ENCODE data around the gene STOML3.

The STOML3 gene
- long read RNA-seq: 0 reads

GRCh38 chr13:38990693-38991092 lies at the start of gene STOML3:
Gene STOML3, minus strand, starts transcription at chr13:38990831. Its CDS starts 110 bp downstream, at chr13:38990721.
- Histone ChIP-seq H3K4me3 (replicated peaks; ENCODE audit: insufficient read depth, low read length) (no peak within 1 kb of the TSS), H3K27ac (replicated peaks) (no peak within 1 kb of the TSS), H3K27me3 (ENCODE audit: insufficient read depth, poor library complexity, severe bottlenecking) (no peaks in the 10 kb centered on the region)
- DNase-seq (ENCODE audit: low read depth in 1 of 2, low spot score in 1 of 2): no peak
- TF ChIP-seq POLR2AphosphoS5 (IDR thresholded peaks at IDR 0.05; ENCODE audit: low read depth) (no peak), REST (IDR thresholded peaks at IDR 0.05; ENCODE audit: insufficient replicate concordance, low read depth) (no peak), SPI1 (IDR thresholded peaks at IDR 0.05; ENCODE audit: borderline replicate concordance, low read depth) (no peak), CTCF (IDR thresholded peaks at IDR 0.05; ENCODE audit: insufficient read depth, low read length) (no peak), GABPA (IDR thresholded peaks at IDR 0.05; ENCODE audit: low read depth) (no peak)

GRCh38 chr13:39040206-39040605 lies 49.6 kb upstream of the STOML3 start:
- DNase-seq (ENCODE audit: low read depth in 1 of 2, low spot score in 1 of 2): peak in 1 of 2 experiments; percentile 32
- no peak for TF ChIP-seq SPI1 (IDR thresholded peaks at IDR 0.05; ENCODE audit: borderline replicate concordance, low read depth)
- no peak for TF ChIP-seq REST (IDR thresholded peaks at IDR 0.05; ENCODE audit: insufficient replicate concordance, low read depth)
- TF ChIP-seq GABPA (IDR thresholded peaks at IDR 0.05; ENCODE audit: low read depth): no peak
- TF ChIP-seq CTCF (IDR thresholded peaks at IDR 0.05; ENCODE audit: insufficient read depth, low read length): no peak
- TF ChIP-seq POLR2AphosphoS5 (IDR thresholded peaks at IDR 0.05; ENCODE audit: low read depth): no peak; the same call in 1 of the 2 replicates
- Histone ChIP-seq H3K4me3 (replicated peaks; ENCODE audit: insufficient read depth, low read length) (peak overlapping the region; percentile 85), H3K27me3 (ENCODE audit: insufficient read depth, poor library complexity, severe bottlenecking) (no peaks in the 10 kb centered on the region), H3K27ac (replicated peaks) (peak overlapping the region; percentile 91)

GRCh38 chr13:39039041-39039440 lies 48.4 kb upstream of the STOML3 start:
- peak in 1 of 2 experiments; percentile 46 for DNase-seq (ENCODE audit: low read depth in 1 of 2, low spot score in 1 of 2)
- Histone ChIP-seq H3K27ac (replicated peaks) (peak overlapping the region; percentile 91), H3K27me3 (ENCODE audit: insufficient read depth, poor library complexity, severe bottlenecking) (no peaks in the 10 kb centered on the region), H3K4me3 (replicated peaks; ENCODE audit: insufficient read depth, low read length) (peak overlapping the region; percentile 85)
- TF ChIP-seq SPI1 (IDR thresholded peaks at IDR 0.05; ENCODE audit: borderline replicate concordance, low read depth): no peak
- no peak for TF ChIP-seq POLR2AphosphoS5 (IDR thresholded peaks at IDR 0.05; ENCODE audit: low read depth)
- TF ChIP-seq REST (IDR thresholded peaks at IDR 0.05; ENCODE audit: insufficient replicate concordance, low read depth): no peak
- no peak for TF ChIP-seq CTCF (IDR thresholded peaks at IDR 0.05; ENCODE audit: insufficient read depth, low read length)
- no peak for TF ChIP-seq GABPA (IDR thresholded peaks at IDR 0.05; ENCODE audit: low read depth)

Data from HL-60 (cell line).